ENCODE measurements around the gene POP5. TPM values are rescaled to one million over a fixed set of nuclear protein-coding genes. Genes with fewer than 3 reads are reported as not detected.
A peak's percentile ranks its signal among the peaks of the same experiment; 100 is the strongest.
"Not testable (repeated sequence)": the region's sequence is repeated elsewhere in the genome, so short reads cannot be mapped to it uniquely, and the experiment has no call there.

Gene POP5, protein sequence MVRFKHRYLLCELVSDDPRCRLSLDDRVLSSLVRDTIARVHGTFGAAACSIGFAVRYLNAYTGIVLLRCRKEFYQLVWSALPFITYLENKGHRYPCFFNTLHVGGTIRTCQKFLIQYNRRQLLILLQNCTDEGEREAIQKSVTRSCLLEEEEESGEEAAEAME
- 10 to 100 TPM in 11 of 12 donors, not detected in 1; 19.8 to 45.7 (median 24.0) TPM for polyA plus RNA-seq (ENCODE audit: insufficient read length in 12 of 12)
- long read RNA-seq, donor 1, transcript POP5-207 (1 exons, 578 nt): minor isoform, 5 of 34 reads
- long read RNA-seq, donor 1, transcript POP5-205 (2 exons, 718 nt): minor isoform, 5 of 34 reads
- long read RNA-seq, donor 1, transcript POP5-202 (5 exons, 801 nt): major isoform, 13 of 34 reads
- long read RNA-seq, donor 1, partial matches to known transcripts: 0 of 34 reads
- long read RNA-seq, donor 1, other reads (novel, unspliced or antisense): 0 of 34 reads
- long read RNA-seq, donor 2, transcript POP5-202 (5 exons, 801 nt): major isoform, 13 of 15 reads
- long read RNA-seq, donor 2, partial matches to known transcripts: 0 of 15 reads
- long read RNA-seq, donor 2, other reads (novel, unspliced or antisense): 0 of 15 reads
- long read RNA-seq, donor 3, transcript POP5-202 (5 exons, 801 nt): major isoform, 7 of 15 reads
- long read RNA-seq, donor 3, partial matches to known transcripts: 0 of 15 reads
- long read RNA-seq, donor 3, other reads (novel, unspliced or antisense): 0 of 15 reads
- long read RNA-seq, donor 4, partial matches to known transcripts: 0 of 6 reads
- long read RNA-seq, donor 4, other reads (novel, unspliced or antisense): 0 of 6 reads
- long read RNA-seq, donor 5, transcript POP5-205 (2 exons, 718 nt): minor isoform, 6 of 24 reads
- long read RNA-seq, donor 5, transcript POP5-202 (5 exons, 801 nt): major isoform, 10 of 24 reads
- long read RNA-seq, donor 5, partial matches to known transcripts: 0 of 24 reads
- long read RNA-seq, donor 5, other reads (novel, unspliced or antisense): 0 of 24 reads
- long read RNA-seq, donor 6, partial matches to known transcripts: 0 of 4 reads
- long read RNA-seq, donor 6, other reads (novel, unspliced or antisense): 0 of 4 reads
- long read RNA-seq, donor 7, partial matches to known transcripts: 0 of 3 reads
- long read RNA-seq, donor 7, other reads (novel, unspliced or antisense): 0 of 3 reads
- long read RNA-seq, donor 8, transcript POP5-202 (5 exons, 801 nt): major isoform, 7 of 15 reads
- long read RNA-seq, donor 8, partial matches to known transcripts: 0 of 15 reads
- long read RNA-seq, donor 8, other reads (novel, unspliced or antisense): 0 of 15 reads
- long read RNA-seq, donor 9, transcript POP5-202 (5 exons, 801 nt): major isoform, 9 of 11 reads
- long read RNA-seq, donor 9, partial matches to known transcripts: 0 of 11 reads
- long read RNA-seq, donor 9, other reads (novel, unspliced or antisense): 0 of 11 reads
- long read RNA-seq, donor 10, transcript POP5-202 (5 exons, 801 nt): major isoform, 8 of 12 reads
- long read RNA-seq, donor 10, partial matches to known transcripts: 0 of 12 reads
- long read RNA-seq, donor 10, other reads (novel, unspliced or antisense): 0 of 12 reads
- long read RNA-seq, donor 11, transcript POP5-202 (5 exons, 801 nt): major isoform, 7 of 18 reads
- long read RNA-seq, donor 11, partial matches to known transcripts: 0 of 18 reads
- long read RNA-seq, donor 11, other reads (novel, unspliced or antisense): 0 of 18 reads

DNA sequence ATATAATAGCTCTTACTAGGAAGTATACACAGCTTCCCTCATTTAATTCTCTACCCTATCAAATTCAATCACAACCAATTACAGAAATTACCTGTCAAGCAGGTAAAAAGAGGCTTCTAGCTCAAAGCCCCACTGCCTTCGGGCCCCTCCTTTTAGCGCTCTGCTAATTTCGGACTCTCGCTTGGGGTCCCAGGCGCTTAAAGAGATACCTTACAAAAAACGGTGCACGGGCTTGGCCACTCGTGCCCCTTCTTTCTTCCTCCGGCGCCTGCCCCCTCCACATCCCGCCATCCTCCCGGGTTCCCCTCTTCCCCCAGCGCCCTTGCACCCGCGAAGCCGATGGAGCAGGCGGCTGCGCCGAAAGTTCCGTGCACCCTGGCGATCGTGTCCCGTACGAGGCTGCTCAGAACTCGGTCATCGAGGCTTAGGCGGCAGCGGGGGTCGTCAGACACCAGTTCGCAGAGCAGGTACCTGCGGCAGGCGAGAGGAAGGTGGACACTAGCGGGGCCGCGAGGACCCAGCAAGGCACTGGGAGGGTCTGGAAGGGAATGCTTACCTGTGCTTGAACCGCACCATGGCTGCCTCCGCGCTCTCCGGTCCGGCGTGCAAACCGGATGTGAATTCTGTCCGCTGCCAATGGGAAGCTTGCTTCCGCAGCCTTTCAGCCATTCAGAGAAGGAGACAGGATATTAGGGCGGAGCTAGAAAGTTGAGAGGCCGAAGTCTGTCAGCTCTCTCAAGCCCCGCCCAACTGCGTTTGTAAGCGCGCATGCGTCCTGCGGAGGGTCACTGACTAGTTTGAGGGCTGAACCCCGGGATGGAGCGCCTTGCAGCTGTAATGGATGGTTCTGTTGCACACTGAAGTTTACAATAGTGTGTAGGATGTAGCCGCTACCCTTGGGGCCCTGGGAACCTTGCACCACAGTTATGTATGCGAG lies at the start of gene POP5:
POP5 (minus strand) TSS at position 616 of the 937 bp plus-strand sequence; CDS start at position 576, 40 bp downstream.
- peak; percentile 98 for DNase-seq

DNA sequence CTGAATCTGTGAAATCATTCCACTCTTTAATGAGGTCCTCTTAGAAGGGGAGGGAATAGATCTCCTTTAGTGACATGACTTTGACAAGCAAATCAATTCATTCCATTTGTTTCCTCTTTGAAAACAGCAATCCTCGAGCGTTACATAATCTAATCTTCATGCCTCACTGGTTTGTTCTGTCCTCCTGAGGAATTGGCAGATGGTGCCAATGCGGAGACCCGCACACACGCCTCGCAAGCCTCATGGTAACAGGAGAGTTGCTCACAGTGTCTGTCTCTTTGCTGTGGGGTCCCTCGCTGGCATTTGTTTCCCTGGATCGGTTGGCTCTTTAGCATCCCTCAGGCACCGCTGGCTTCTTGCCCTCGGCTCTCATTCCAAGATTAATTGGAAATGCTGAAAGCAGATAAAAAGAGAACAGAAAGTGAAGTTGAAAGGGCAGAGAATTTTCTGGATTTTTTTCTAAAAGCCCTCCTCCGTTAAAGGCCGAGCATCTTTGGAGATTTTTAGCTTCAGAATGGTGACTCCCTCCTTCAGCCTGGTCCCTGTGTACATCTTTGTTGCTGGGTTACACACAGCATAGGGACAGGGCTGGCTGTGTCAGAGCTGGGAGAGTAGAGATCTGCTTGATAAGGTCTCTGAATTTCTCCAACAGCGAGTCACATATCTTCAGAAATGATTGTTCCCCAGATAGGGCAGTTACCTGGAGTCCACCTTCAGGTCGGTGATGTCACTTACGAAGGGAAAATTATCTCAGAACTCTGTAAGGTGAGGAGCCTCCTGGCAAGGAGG lies 49.1 kb upstream of the POP5 start:
- DNase-seq: no peak

DNA sequence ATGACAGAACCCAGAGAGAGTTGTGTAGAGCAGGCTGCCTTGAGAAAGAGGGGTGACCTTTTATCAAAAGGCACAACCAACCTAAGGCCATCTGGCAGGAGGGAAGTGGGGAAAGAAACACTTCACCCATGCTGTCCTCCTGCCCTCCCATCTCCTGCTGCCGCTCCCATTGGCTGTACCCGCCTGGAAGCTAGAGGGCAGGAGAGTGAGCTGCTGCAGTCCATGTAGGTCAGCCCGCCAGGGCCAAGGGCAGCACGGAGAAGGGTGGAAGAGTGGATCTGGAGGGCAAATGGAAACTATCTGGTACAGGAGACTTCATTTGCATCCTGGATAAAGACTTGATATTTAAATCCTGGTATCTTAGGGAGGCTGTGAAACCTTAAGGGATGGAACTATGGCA lies 47.7 kb upstream of the POP5 start:
- no peak for DNase-seq

DNA sequence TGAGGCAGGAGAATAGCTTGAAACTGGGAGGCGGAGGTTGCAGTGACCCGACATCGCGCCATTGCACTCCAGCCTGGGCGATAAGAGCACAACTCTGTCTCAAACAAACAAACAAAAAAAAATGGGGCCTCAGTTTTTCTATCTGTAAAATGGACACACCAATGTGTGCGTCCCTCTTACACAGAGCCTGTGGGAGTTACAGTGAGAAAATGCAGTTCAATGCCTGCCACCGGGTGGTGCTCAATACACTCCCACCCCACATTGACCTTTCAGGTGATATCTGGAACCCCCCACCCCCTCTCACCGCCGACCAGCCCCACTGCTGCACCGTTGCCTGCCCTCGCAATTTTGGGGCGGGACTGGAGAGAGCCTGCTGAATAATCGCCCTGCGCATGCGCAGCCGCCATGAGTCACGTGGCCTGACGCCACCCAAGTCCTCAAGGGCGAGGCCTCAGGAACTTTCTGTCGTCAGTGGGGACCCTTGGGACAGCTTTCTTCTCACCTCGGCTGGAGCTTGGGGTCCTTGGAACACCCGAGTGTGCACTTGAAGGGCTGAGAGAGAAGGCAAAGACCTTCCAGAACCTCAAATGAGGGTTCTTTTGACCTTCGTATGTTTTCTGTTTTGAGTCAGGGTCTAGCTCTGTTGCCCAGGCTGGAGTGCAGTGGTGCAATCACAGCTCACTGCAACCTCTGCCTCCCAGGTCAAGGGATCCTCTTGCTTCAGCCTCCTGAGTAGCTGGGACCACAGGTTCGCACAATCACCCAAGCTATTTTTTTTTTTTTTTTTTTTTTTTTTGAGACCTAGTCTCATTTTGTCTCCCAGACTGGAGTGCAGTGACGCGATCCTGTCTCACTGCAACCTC lies 44.6 kb upstream of the POP5 start:
- DNase-seq: no peak

DNA sequence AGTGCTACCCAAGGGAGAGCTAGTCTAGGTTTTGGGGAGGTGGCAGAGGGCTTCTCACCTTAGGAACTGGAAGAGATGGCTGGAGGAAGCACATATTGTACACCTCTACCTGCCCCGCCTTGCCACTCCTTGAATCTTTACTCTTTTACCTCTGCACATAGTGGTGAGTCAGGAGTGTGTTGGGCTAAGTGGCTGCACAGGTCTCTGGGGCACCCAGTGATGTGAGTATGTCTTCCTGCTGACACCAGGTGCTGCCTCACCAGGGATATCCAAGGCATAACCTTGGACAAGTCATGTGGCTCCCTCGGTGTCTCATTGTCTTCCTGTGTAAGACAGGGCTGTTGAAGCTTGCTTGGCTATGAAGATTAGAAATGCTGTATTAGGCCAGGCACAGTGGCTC lies 39.4 kb upstream of the POP5 start:
- DNase-seq: no peak

DNA sequence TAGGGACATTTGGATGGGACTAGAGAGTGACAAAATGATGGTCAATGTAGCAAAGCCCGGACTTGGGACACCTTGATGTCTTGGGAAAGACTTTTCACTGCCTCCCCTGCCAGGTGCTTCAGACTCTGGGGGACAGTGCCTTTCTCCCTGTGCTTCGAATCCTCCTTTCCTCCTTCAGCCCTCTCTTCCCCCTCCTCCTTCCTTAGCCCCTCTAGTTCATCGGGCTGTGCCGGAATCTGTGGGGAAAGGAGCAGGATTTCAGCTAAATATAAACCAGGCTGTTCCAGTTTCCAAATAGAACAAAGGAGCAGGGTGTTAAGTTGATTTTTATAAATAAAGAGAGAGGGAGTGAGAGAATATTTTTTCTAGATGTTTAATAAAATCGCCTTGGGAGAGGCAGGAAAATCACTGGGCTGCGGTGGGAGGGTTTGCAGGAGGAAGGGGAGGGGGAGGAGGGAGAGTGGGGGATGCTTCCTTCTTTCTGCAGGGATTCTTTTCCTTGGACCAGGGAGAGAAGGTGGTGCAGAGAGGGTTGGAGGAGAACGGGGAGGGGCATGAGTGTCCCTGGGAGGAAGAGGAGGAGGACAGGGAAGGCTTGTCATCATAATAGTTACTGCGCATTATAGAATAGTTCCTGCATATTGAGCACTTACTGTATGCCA lies 37.9 kb upstream of the POP5 start:
- no peak for DNase-seq

DNA sequence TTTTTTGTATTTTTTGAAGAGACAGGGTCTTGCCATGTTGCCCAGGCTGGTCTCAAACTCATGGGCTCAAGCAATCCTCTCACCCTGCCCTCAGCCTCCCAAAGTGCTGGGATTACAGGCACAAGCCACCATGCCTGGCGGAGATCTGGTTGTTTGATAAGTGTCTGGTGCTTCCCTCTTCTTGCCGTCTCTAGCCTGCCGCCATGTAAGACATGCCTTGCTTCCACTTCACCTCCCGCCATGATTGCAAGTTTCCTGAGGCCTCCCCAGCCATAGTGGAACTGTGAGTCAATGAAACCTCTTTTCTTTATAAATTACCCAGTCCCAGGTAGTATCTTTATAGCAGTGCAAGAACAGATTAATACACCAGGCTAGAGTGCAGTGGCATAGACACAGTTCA lies 36.6 kb upstream of the POP5 start:
- not testable (repeated sequence) for DNase-seq

DNA sequence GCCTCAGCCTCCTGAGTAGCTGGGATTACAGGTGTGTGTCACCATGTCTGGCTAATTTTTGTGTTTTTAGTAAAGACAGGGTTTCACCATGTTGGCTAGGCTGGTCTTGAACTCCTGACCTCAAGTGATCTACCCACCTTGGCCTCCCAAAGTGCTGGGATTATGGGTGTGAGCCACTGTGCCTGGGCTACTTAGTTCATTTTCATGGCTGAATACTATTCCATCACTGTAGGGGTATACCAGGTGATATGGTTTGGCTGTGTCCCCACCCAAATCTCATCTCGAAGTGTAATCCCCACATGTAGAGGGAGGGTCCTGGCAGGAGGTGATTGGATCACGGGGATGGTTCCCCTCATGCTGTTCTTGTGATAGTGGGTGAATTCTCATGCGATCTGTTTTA lies 36.0 kb upstream of the POP5 start:
- DNase-seq: not testable (repeated sequence)

DNA sequence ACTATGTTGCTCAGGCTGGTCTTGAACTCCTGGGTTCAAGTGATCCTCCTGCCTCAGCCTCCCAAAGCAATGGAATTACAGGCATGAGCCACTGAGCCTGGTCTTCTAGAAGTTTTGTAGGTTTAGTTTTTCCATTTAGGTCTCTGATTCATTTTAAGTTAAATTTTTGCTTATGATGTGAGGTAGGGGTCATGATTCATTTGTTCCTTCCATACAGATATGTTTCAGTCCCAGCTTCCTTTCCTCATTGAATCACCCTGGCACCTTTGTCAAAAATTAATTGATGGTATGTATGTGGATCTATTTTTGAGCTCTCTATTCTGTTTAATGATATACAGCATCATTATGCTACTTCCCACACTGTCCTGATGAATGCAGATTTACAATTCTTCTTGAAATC lies 33.6 kb upstream of the POP5 start:
- DNase-seq: no peak

DNA sequence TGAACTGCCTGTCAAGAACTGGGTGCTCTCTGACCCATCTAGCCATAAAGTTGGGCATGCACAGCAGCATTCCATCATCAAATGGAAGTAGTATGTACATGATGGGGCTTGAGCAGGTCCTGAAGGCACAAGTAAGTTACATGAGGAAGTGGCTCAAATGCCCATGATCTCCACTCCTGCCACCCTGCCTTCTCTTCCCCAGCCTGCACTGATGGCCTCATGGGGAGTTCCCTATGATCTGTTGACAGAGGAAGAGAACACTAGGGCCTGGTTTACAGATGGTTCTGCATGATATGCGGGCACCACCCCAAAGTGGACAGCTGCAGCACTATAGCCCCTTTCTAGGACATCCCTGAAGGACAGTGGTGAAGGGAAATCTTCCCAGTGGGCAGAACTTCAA lies 30.3 kb upstream of the POP5 start:
- DNase-seq: not testable (repeated sequence)

DNA sequence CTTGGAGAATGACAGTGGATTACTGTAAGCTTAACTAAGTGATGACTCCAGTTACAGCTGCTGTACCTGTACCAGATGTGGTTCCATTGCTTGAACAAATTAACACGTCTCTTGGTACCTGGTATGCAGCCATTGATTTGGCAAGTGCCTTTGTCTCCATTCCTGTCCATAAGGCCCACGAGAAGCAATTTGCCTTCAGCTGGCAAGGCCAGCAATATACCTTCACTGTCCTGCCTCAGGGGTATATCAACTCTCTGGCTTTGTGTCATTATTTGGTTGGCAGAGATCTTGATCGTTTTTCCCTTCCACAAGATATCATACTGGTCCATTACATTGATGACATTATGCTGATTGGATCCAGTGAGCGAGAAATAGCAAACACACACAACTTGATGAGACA lies 29.4 kb upstream of the POP5 start:
- no peak for DNase-seq

DNA sequence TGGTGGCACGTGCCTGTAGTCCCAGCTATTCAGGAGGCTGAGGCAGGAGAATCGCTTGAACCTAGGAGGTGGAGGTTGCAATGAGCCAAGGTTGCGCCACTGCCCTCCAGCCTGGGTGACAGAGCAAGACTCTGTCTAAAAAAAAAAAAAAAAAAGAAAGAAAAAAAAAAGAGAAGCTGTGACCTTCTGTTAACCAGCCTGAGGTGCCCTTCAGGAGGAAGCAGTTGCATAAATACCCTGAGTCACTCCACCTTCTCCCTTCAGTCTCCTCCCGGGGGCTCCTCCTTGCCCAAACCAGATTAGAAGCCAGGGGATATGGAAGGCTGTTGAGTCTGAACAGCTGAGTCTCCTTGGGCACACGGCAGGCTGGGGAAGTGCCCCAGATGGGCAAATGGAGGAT lies 21.2 kb upstream of the POP5 start:
- DNase-seq: not testable (repeated sequence)

DNA sequence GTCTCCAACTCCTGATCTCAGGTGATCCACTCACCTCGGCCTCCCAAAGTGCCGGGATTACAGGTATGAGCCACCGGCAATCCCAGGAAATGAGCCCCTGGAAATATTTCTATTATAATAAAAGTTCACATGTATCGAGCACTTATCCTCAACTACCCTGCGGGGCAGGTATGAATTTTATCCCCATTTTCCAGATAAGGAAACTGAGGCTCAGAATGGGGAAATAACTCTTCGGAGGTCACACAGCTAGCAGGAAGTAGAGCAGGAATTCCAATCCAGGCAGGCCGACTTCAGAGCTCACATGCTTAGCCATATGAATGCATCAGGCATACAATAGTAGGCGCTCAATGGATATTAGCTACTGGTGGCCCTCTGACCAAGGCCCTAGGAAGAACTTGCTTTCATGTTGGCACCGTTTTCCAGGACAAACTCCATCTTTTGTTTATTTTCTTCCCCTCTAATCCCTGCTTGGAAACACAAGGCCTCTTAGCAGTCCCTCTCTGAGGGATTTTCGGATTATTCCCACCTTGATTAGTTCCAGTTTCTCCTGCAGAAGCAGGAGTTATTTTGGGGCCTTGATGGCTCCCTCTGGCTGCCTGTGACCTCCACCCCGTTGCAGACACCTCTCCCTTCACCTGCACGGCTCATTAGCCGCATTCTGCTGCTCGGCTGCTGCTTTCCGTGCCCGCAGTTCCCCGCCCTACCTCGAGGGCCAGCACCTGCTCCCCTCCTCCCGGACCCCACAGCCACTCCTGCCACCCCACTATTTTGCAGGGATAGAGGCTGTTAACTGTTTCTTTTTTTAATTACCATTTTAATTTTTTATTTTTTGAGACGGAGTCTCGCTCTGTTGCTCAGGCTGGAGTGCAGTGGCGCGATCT lies 18.7 kb upstream of the POP5 start:
- no peak for DNase-seq

DNA sequence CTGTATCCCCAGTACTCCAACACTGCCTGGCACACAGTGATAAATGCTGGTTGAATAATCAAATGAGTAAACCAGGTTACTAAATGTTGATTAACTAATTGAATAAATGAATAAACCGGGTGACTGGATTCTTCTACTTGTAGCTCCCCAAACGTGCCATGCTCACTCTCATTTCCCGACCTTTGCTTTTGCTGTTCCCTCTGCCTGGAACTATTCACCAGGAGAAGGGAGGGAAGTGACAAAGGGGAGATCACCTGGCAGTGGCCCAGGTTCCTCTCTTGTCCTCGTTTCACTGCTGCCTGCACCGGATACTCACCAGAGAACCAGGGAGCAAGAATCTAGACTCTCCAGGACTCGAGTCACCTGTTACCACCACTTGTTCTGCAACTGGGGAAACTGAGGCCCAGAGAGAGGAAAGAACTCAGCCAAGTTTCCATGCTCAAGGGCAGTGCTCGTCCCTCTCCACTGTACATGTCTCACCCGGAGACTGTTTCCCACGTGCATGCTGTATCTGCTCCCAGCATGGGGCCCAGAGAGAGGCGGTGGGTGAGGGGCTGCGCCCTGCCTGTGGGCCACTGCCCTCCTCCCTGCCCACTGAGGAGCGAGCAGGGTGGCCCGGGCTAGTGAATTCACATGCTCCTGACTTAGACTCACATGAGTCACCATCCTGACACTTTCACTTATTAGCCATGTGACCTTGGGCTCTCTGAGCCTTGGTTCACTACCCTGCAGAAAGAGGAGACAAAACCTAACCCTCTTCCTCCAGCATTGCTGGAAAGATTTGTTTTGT lies 17.7 kb upstream of the POP5 start:
- no peak for DNase-seq

DNA sequence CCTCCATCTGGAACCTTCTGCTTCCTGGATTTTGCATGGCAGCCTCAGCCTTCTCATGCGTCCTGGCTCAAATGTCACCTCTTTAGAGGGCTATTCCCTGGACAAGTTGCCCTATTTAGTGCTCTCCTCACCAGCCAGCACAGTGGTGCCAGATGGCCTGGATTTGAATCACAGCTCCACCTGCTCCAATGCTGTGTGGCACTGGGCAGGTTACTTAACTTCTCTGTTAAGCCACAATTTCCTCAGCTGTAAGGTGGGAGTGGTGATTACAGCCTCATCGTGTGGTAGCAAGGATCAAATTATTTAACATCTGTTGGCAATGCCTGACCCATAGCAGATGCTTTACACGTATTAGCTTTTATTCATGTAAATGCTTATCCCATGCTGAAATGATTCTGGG lies 16.7 kb upstream of the POP5 start:
- no peak for DNase-seq

DNA sequence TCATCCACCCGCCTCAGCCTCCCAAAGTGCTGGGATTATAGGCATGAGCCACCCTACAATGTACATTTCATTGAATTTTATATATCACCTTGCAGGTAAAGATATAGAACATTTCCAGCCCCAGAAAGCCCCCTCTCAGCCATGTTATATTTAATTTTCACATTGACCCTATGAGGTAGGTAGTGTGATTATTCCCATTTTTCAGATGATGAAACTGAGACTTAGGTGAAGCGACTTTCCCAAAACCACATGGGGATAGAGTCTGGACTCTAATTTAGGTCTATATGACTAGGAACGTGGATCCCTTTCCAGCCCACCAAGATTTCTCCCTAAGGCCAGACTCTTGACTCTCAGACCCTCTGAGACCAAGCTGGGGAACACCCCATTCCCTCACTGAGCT lies 15.7 kb upstream of the POP5 start:
- DNase-seq: no peak

Measured in muscle of arm (tissue), 14 donors.